ENCODE measurements around the gene RXRG.

Gene RXRG

GRCh38 chr1:165444897-165445370 lies at the start of gene RXRG:
TSS of gene RXRG (minus strand) at chr1:165445126. CDS start at chr1:165444893, 233 bp downstream.
- Histone ChIP-seq H3K4me1 (ENCODE audit: insufficient read depth, insufficient read length) (peaks cover 8% of the 10 kb centered on the region), H3K4me3 (ENCODE audit: insufficient read length, low read depth) (peak within 1 kb of the TSS; percentile 15), H3K9me3 (ENCODE audit: insufficient read depth, low read length) (no peaks in the 10 kb centered on the region), H3K36me3 (ENCODE audit: insufficient read depth, insufficient read length, low read length) (no peaks in the 10 kb centered on the region), H3K9ac (ENCODE audit: insufficient read length, low read depth) (peak within 1 kb of the TSS; percentile 0), H3K27me3 (ENCODE audit: insufficient read depth, insufficient read length) (peaks cover 60% of the 10 kb centered on the region)
- no peak for TF ChIP-seq ZNF274 (IDR thresholded peaks at IDR 0.05; ENCODE audit: low read depth, low read length)
- no peak for TF ChIP-seq SUZ12 (IDR thresholded peaks at IDR 0.05; ENCODE audit: extremely low read depth, insufficient read depth, insufficient read length)
- TF ChIP-seq YY1 (IDR thresholded peaks at IDR 0.05; ENCODE audit: insufficient read depth, insufficient read length) = no peak
- peak; percentile 35 for DNase-seq (ENCODE audit: low read depth, low spot score)

GRCh38 chr1:165492845-165493373 lies 48.0 kb upstream of the RXRG start:
- TF ChIP-seq SUZ12 (IDR thresholded peaks at IDR 0.05; ENCODE audit: extremely low read depth, insufficient read depth, insufficient read length) (no peak), YY1 (IDR thresholded peaks at IDR 0.05; ENCODE audit: insufficient read depth, insufficient read length) (no peak), ZNF274 (IDR thresholded peaks at IDR 0.05; ENCODE audit: low read depth, low read length) (no peak)
- Histone ChIP-seq H3K9me3 (ENCODE audit: insufficient read depth, low read length) (no peaks in the 10 kb centered on the region), H3K27me3 (ENCODE audit: insufficient read depth, insufficient read length) (peaks cover 2% of the 10 kb centered on the region), H3K9ac (ENCODE audit: insufficient read length, low read depth) (no peak overlapping the region), H3K4me3 (ENCODE audit: insufficient read length, low read depth) (no peak overlapping the region), H3K36me3 (ENCODE audit: insufficient read depth, insufficient read length, low read length) (no peaks in the 10 kb centered on the region), H3K4me1 (ENCODE audit: insufficient read depth, insufficient read length) (peaks cover 6% of the 10 kb centered on the region)
- DNase-seq (ENCODE audit: low read depth, low spot score) = no peak

- H3K9ac ChIP-seq (ENCODE audit: insufficient read length, low read depth) = no peak overlapping the region
- no peak for DNase-seq (ENCODE audit: low read depth, low spot score)
- TF ChIP-seq ZNF274 (IDR thresholded peaks at IDR 0.05; ENCODE audit: low read depth, low read length) (no peak), YY1 (IDR thresholded peaks at IDR 0.05; ENCODE audit: insufficient read depth, insufficient read length) (no peak), SUZ12 (IDR thresholded peaks at IDR 0.05; ENCODE audit: extremely low read depth, insufficient read depth, insufficient read length) (no peak)
- no peaks in the 10 kb centered on the region for H3K9me3 ChIP-seq (ENCODE audit: insufficient read depth, low read length)
- H3K4me1 ChIP-seq (ENCODE audit: insufficient read depth, insufficient read length) = peaks cover 5% of the 10 kb centered on the region
- no peaks in the 10 kb centered on the region for H3K36me3 ChIP-seq (ENCODE audit: insufficient read depth, insufficient read length, low read length)
- peaks cover 7% of the 10 kb centered on the region for H3K27me3 ChIP-seq (ENCODE audit: insufficient read depth, insufficient read length)
- no peak overlapping the region for H3K4me3 ChIP-seq (ENCODE audit: insufficient read length, low read depth)
These were observed 45.2 kb upstream of the RXRG start for GRCh38 chr1:165490175-165490574.

- H3K9me3 ChIP-seq (ENCODE audit: insufficient read depth, low read length) = no peaks in the 10 kb centered on the region
- TF ChIP-seq SUZ12 (IDR thresholded peaks at IDR 0.05; ENCODE audit: extremely low read depth, insufficient read depth, insufficient read length) (no peak), YY1 (IDR thresholded peaks at IDR 0.05; ENCODE audit: insufficient read depth, insufficient read length) (no peak), ZNF274 (IDR thresholded peaks at IDR 0.05; ENCODE audit: low read depth, low read length) (no peak)
- DNase-seq (ENCODE audit: low read depth, low spot score) = no peak
These were observed 43.0 kb upstream of the RXRG start for GRCh38 chr1:165487921-165488320.

GRCh38 chr1:165486663-165487062 lies 41.7 kb upstream of the RXRG start:
- Histone ChIP-seq H3K27me3 (ENCODE audit: insufficient read depth, insufficient read length) (peaks cover 7% of the 10 kb centered on the region), H3K9me3 (ENCODE audit: insufficient read depth, low read length) (no peaks in the 10 kb centered on the region), H3K36me3 (ENCODE audit: insufficient read depth, insufficient read length, low read length) (no peaks in the 10 kb centered on the region), H3K4me3 (ENCODE audit: insufficient read length, low read depth) (no peak overlapping the region), H3K4me1 (ENCODE audit: insufficient read depth, insufficient read length) (no peaks in the 10 kb centered on the region), H3K9ac (ENCODE audit: insufficient read length, low read depth) (no peak overlapping the region)
- TF ChIP-seq YY1 (IDR thresholded peaks at IDR 0.05; ENCODE audit: insufficient read depth, insufficient read length) = no peak
- no peak for TF ChIP-seq ZNF274 (IDR thresholded peaks at IDR 0.05; ENCODE audit: low read depth, low read length)
- TF ChIP-seq SUZ12 (IDR thresholded peaks at IDR 0.05; ENCODE audit: extremely low read depth, insufficient read depth, insufficient read length) = no peak
- no peak for DNase-seq (ENCODE audit: low read depth, low spot score)

More at GRCh38 chr1:165487921-165488320, 43.0 kb upstream of the RXRG start:
- Histone ChIP-seq H3K4me1 (ENCODE audit: insufficient read depth, insufficient read length) (peaks cover 1% of the 10 kb centered on the region), H3K36me3 (ENCODE audit: insufficient read depth, insufficient read length, low read length) (no peaks in the 10 kb centered on the region), H3K4me3 (ENCODE audit: insufficient read length, low read depth) (no peak overlapping the region), H3K9ac (ENCODE audit: insufficient read length, low read depth) (no peak overlapping the region), H3K27me3 (ENCODE audit: insufficient read depth, insufficient read length) (peaks cover 7% of the 10 kb centered on the region)

- Histone ChIP-seq H3K4me3 (ENCODE audit: insufficient read length, low read depth) (no peak overlapping the region), H3K4me1 (ENCODE audit: insufficient read depth, insufficient read length) (no peaks in the 10 kb centered on the region), H3K36me3 (ENCODE audit: insufficient read depth, insufficient read length, low read length) (no peaks in the 10 kb centered on the region), H3K9ac (ENCODE audit: insufficient read length, low read depth) (no peak overlapping the region), H3K9me3 (ENCODE audit: insufficient read depth, low read length) (no peaks in the 10 kb centered on the region), H3K27me3 (ENCODE audit: insufficient read depth, insufficient read length) (peaks cover 5% of the 10 kb centered on the region)
- no peak for TF ChIP-seq SUZ12 (IDR thresholded peaks at IDR 0.05; ENCODE audit: extremely low read depth, insufficient read depth, insufficient read length)
- TF ChIP-seq YY1 (IDR thresholded peaks at IDR 0.05; ENCODE audit: insufficient read depth, insufficient read length) = no peak
- no peak for TF ChIP-seq ZNF274 (IDR thresholded peaks at IDR 0.05; ENCODE audit: low read depth, low read length)
- no peak for DNase-seq (ENCODE audit: low read depth, low spot score)
These were observed 40.8 kb upstream of the RXRG start for GRCh38 chr1:165485716-165486115.

- Histone ChIP-seq H3K4me3 (ENCODE audit: insufficient read length, low read depth) (no peak overlapping the region), H3K9ac (ENCODE audit: insufficient read length, low read depth) (no peak overlapping the region), H3K27me3 (ENCODE audit: insufficient read depth, insufficient read length) (peaks cover 5% of the 10 kb centered on the region), H3K4me1 (ENCODE audit: insufficient read depth, insufficient read length) (no peaks in the 10 kb centered on the region), H3K9me3 (ENCODE audit: insufficient read depth, low read length) (no peaks in the 10 kb centered on the region), H3K36me3 (ENCODE audit: insufficient read depth, insufficient read length, low read length) (no peaks in the 10 kb centered on the region)
- no peak for TF ChIP-seq SUZ12 (IDR thresholded peaks at IDR 0.05; ENCODE audit: extremely low read depth, insufficient read depth, insufficient read length)
- TF ChIP-seq YY1 (IDR thresholded peaks at IDR 0.05; ENCODE audit: insufficient read depth, insufficient read length) = no peak
- no peak for TF ChIP-seq ZNF274 (IDR thresholded peaks at IDR 0.05; ENCODE audit: low read depth, low read length)
- no peak for DNase-seq (ENCODE audit: low read depth, low spot score)
These were observed 39.6 kb upstream of the RXRG start for GRCh38 chr1:165484532-165484931.
